Tongue (tissue), 2 donors: ENCODE results near the gene HRH3. TPM values are rescaled to one million over a fixed set of nuclear protein-coding genes. Genes with fewer than 3 reads are reported as not detected.

Source experiments
- DNase-seq: peaks from one replicate; pipeline ENCODE4 v3.0.0-alpha.2; 2015
- total RNA-seq: library from RNA; depleted of rRNA; stranded (reverse); fragments of >200 nt; gene quantifications from one replicate; pipeline ENCODE4 v1.2.3, GENCODE V29; 2014

HRH3 gene
- total RNA-seq, 1 donor from 2014 or later: 0.62 TPM

GRCh38 chr20:62229667-62230066, 9.6 kb upstream of the HRH3 start:
- DNase-seq: no peak

- no peak for DNase-seq
Measured at GRCh38 chr20:62228982-62229545, 9.0 kb upstream of the HRH3 start.

- DNase-seq: no peak
Measured at GRCh38 chr20:62227977-62228958, 8.2 kb upstream of the HRH3 start.

- DNase-seq: no peak
Measured at GRCh38 chr20:62227591-62227976, 7.5 kb upstream of the HRH3 start.

- DNase-seq: no peak
Measured at GRCh38 chr20:62226707-62227590, 6.9 kb upstream of the HRH3 start.

GRCh38 chr20:62225820-62226635, 6.0 kb upstream of the HRH3 start:
- no peak for DNase-seq

- DNase-seq: no peak
Measured at GRCh38 chr20:62225026-62225425, 4.9 kb upstream of the HRH3 start.

GRCh38 chr20:62224113-62224855, 4.2 kb upstream of the HRH3 start:
- DNase-seq: no peak

GRCh38 chr20:62223571-62223970, 3.5 kb upstream of the HRH3 start:
- DNase-seq: no peak

- DNase-seq: no peak
Measured at GRCh38 chr20:62222972-62223371, 2.9 kb upstream of the HRH3 start.

- no peak for DNase-seq
Measured at GRCh38 chr20:62222266-62222850, 2.3 kb upstream of the HRH3 start.

GRCh38 chr20:62220666-62221568, 839 bp upstream of the HRH3 start:
- DNase-seq: no peak

- no peak for DNase-seq
Measured at GRCh38 chr20:62219101-62219991, 732 bp downstream of the HRH3 start.

- DNase-seq: no peak
Measured at GRCh38 chr20:62217913-62218773, 1.9 kb downstream of the HRH3 start.

- no peak for DNase-seq
Measured at GRCh38 chr20:62216636-62217566, 3.2 kb downstream of the HRH3 start.

GRCh38 chr20:62215991-62216635, 4.0 kb downstream of the HRH3 start:
- DNase-seq: no peak
